Neural progenitor cell (in vitro differentiated cells): Measurements from ENCODE around the gene MFAP1. TPM values are rescaled to one million over a fixed set of nuclear protein-coding genes. Genes with fewer than 3 reads are reported as not detected.

Experiments used
- DNase-seq: peaks from one replicate; pipeline ENCODE4 v3.0.0-alpha.2; 2016; ENCODE audit warnings: low spot score
- H2AFZ ChIP-seq: fragments of 200-600 bp; sonication (generic); replicated peaks from 2 replicates; pipeline ENCODE4 v1.6.1; 2016; ENCODE audit warnings: antibody characterized with exemption
- H3F3A ChIP-seq: fragments of 200-600 bp; sonication (generic); 2 replicates; pipeline ENCODE4 v1.6.1; 2016; ENCODE audit warnings: antibody characterized with exemption, low read depth
- H3K27ac ChIP-seq: fragments of 200-600 bp; sonication (generic); 2 replicates; pipeline ENCODE4 v1.5.1; 2016; ENCODE audit warnings: mild to moderate bottlenecking
- H3K27me3 ChIP-seq: fragments of 200-600 bp; sonication (generic); 2 replicates; pipeline ENCODE4 v1.6.1; 2016; ENCODE audit warnings: mild to moderate bottlenecking, moderate library complexity
- H3K36me3 ChIP-seq: fragments of 200-600 bp; sonication (generic); 2 replicates; pipeline ENCODE4 v1.5.1; 2016
- H3K4me1 ChIP-seq: fragments of 200-600 bp; sonication (generic); 2 replicates; pipeline ENCODE4 v1.6.1; 2016; ENCODE audit warnings: mixed run types
- H3K4me2 ChIP-seq: fragments of 200-600 bp; sonication (generic); 2 replicates; pipeline ENCODE4 v1.6.1; 2016
- H3K4me3 ChIP-seq: fragments of 200-600 bp; sonication (generic); 2 replicates; pipeline ENCODE4 v1.5.1; 2016
- H3K79me2 ChIP-seq: fragments of 200-600 bp; sonication (generic); 2 replicates; pipeline ENCODE4 v1.6.1; 2016; ENCODE audit warnings: low read depth
- H3K9ac ChIP-seq: fragments of 200-600 bp; sonication (generic); 2 replicates; pipeline ENCODE4 v1.6.1; 2016
- H3K9me3 ChIP-seq: fragments of 200-600 bp; sonication (generic); 2 replicates; pipeline ENCODE4 v1.5.1; 2016; ENCODE audit warnings: low read depth
- H4K20me1 ChIP-seq: fragments of 200-600 bp; sonication (generic); 2 replicates; pipeline ENCODE4 v1.6.1; 2016; ENCODE audit warnings: low read depth
- H3K27ac Mint-ChIP-seq: 3 replicates; pipeline ENCODE4 v1.8.0; 2021; ENCODE audit warnings: mixed read lengths
- H3K27me3 Mint-ChIP-seq: 2 replicates; pipeline ENCODE4 v1.8.0; 2022; ENCODE audit warnings: low read depth, mild to moderate bottlenecking, inconsistent platforms, moderate library complexity, mixed read lengths; ENCODE audit not compliant: insufficient read depth
- H3K36me3 Mint-ChIP-seq: 3 replicates; pipeline ENCODE4 v1.8.0; 2021; ENCODE audit warnings: mixed read lengths
- H3K4me1 Mint-ChIP-seq: 3 replicates; pipeline ENCODE4 v1.8.0; 2021; ENCODE audit warnings: mixed read lengths
- H3K4me3 Mint-ChIP-seq: 3 replicates; pipeline ENCODE4 v1.8.0; 2021; ENCODE audit warnings: mild to moderate bottlenecking, moderate library complexity, mixed read lengths
- H3K9me3 Mint-ChIP-seq: 3 replicates; pipeline ENCODE4 v1.8.0; 2020; ENCODE audit warnings: mixed read lengths
- CTCF ChIP-seq: fragments of 200-600 bp; sonication (generic); IDR thresholded peaks from 2 replicates; pipeline ENCODE4 v1.5.1; 2017; ENCODE audit warnings: antibody characterized with exemption, mild to moderate bottlenecking
- EZH2 ChIP-seq: fragments of 200-600 bp; sonication (generic); IDR thresholded peaks from 2 replicates; pipeline ENCODE4 v1.6.1; 2017; ENCODE audit warnings: antibody characterized with exemption, mild to moderate bottlenecking, moderate library complexity
- EZH2phosphoT487 ChIP-seq: fragments of 200-600 bp; sonication (generic); IDR thresholded peaks from 2 replicates; pipeline ENCODE4 v1.6.1; 2017; ENCODE audit warnings: antibody characterized with exemption
- total RNA-seq: library from RNA; depleted of rRNA; stranded (reverse); fragments of >200 nt; gene quantifications from 2 replicates; pipeline ENCODE4 v1.2.3, GENCODE V29; 2015; ENCODE audit warnings: low replicate concordance

MFAP1 gene
- total RNA-seq, 1 donor from 2014 or later = 47.3 TPM

GRCh38 chr15:43859546-43859945 is 35.1 kb upstream of the MFAP1 start:
- TF ChIP-seq CTCF = no peak
- no peak for TF ChIP-seq EZH2
- no peak for TF ChIP-seq EZH2phosphoT487
- no peaks in the 10 kb centered on the region for H3K9me3 Mint-ChIP-seq
- H3K4me3 Mint-ChIP-seq = no peak overlapping the region
- H3K4me1 ChIP-seq = no peaks in the 10 kb centered on the region
- H3K4me3 ChIP-seq = no peak overlapping the region
- no peak overlapping the region for H3K9ac ChIP-seq
- H3F3A ChIP-seq = peaks cover 6% of the 10 kb centered on the region
- H3K79me2 ChIP-seq = no peaks in the 10 kb centered on the region
- H3K27ac Mint-ChIP-seq = no peak overlapping the region
- no peak overlapping the region for H2AFZ ChIP-seq
- H3K4me1 Mint-ChIP-seq = no peaks in the 10 kb centered on the region
- DNase-seq = no peak
- H3K27me3 Mint-ChIP-seq = no peaks in the 10 kb centered on the region
- H3K4me2 ChIP-seq = no peak overlapping the region
- H3K36me3 Mint-ChIP-seq = peaks cover 7% of the 10 kb centered on the region
- no peaks in the 10 kb centered on the region for H3K27me3 ChIP-seq
- no peaks in the 10 kb centered on the region for H4K20me1 ChIP-seq
- H3K27ac ChIP-seq = no peak overlapping the region
- H3K9me3 ChIP-seq = no peaks in the 10 kb centered on the region
- peaks cover 6% of the 10 kb centered on the region for H3K36me3 ChIP-seq

GRCh38 chr15:43854801-43855200 is 30.3 kb upstream of the MFAP1 start:
- no peak for DNase-seq
- H3K4me3 ChIP-seq = no peak overlapping the region
- no peaks in the 10 kb centered on the region for H3K27me3 ChIP-seq
- H3K27ac Mint-ChIP-seq = no peak overlapping the region
- H3K9ac ChIP-seq = no peak overlapping the region
- peaks cover 17% of the 10 kb centered on the region for H3K36me3 Mint-ChIP-seq
- no peaks in the 10 kb centered on the region for H3K9me3 Mint-ChIP-seq
- no peak overlapping the region for H2AFZ ChIP-seq
- no peak overlapping the region for H3K27ac ChIP-seq
- no peak for TF ChIP-seq CTCF
- no peak for TF ChIP-seq EZH2phosphoT487
- TF ChIP-seq EZH2 = no peak
- peaks cover 9% of the 10 kb centered on the region for H3K36me3 ChIP-seq
- no peak overlapping the region for H3K4me2 ChIP-seq
- no peaks in the 10 kb centered on the region for H3K79me2 ChIP-seq
- H3K4me1 Mint-ChIP-seq = no peaks in the 10 kb centered on the region
- no peaks in the 10 kb centered on the region for H3K4me1 ChIP-seq
- no peaks in the 10 kb centered on the region for H4K20me1 ChIP-seq
- no peaks in the 10 kb centered on the region for H3K9me3 ChIP-seq
- no peaks in the 10 kb centered on the region for H3K27me3 Mint-ChIP-seq
- peaks cover 6% of the 10 kb centered on the region for H3F3A ChIP-seq
- H3K4me3 Mint-ChIP-seq = no peak overlapping the region

GRCh38 chr15:43852607-43853006 is 28.1 kb upstream of the MFAP1 start:
- Mint-ChIP-seq H3K4me1 (no peaks in the 10 kb centered on the region), H3K36me3 (peaks cover 12% of the 10 kb centered on the region)
- TF ChIP-seq EZH2phosphoT487 (no peak), CTCF (no peak)

More at GRCh38 chr15:43852607-43853006, 28.1 kb upstream of the MFAP1 start:
- no peaks in the 10 kb centered on the region for H3K4me1 ChIP-seq
- no peak overlapping the region for H3K27ac ChIP-seq
- no peak overlapping the region for H3K4me2 ChIP-seq
- H3K27me3 ChIP-seq = no peaks in the 10 kb centered on the region
- no peaks in the 10 kb centered on the region for H3K9me3 ChIP-seq
- no peaks in the 10 kb centered on the region for H3K79me2 ChIP-seq
- H3K27ac Mint-ChIP-seq = no peak overlapping the region
- no peak overlapping the region for H3K9ac ChIP-seq
- DNase-seq = no peak
- no peaks in the 10 kb centered on the region for H3K9me3 Mint-ChIP-seq
- H2AFZ ChIP-seq = no peak overlapping the region
- H3K27me3 Mint-ChIP-seq = no peaks in the 10 kb centered on the region
- no peak overlapping the region for H3K4me3 ChIP-seq
- H3K4me3 Mint-ChIP-seq = no peak overlapping the region
- H4K20me1 ChIP-seq = no peaks in the 10 kb centered on the region
- H3K36me3 ChIP-seq = peaks cover 9% of the 10 kb centered on the region
- H3F3A ChIP-seq = peaks cover 6% of the 10 kb centered on the region
